SK-N-SH (cell line): Measurements from ENCODE around the gene CYS1. TPM values are rescaled to one million over a fixed set of nuclear protein-coding genes. Genes with fewer than 3 reads are reported as not detected.

Source experiments
- CTCF ChIA-PET: fragments of 300-600, 350-600 bp; formaldehyde crosslinking; extraction: SDS; loops from one replicate; lab custom pipeline; 2021; lab: Yijun Ruan, JAX
- POLR2A ChIA-PET: fragments of 350-600 bp; sonication (Branson Sonifier 250); formaldehyde crosslinking; extraction: SDS; loops from one replicate; lab custom pipeline; 2020; ENCODE audit warnings: antibody characterized with exemption, inconsistent platforms; lab: Yijun Ruan, JAX
- DNase-seq: peaks from one replicate; pipeline ENCODE4 v3.0.0; 2012
- H2AFZ ChIP-seq: fragments of 200-600 bp; sonication (generic); 2 replicates; pipeline ENCODE4 v1.8.1; 2016; ENCODE audit warnings: antibody characterized with exemption, mild to moderate bottlenecking, low read depth
- H3F3A ChIP-seq: fragments of 200-600 bp; sonication (generic); replicated peaks from 2 replicates; pipeline ENCODE3; 2016; ENCODE audit warnings: antibody characterized with exemption, mild to moderate bottlenecking; ENCODE audit not compliant: insufficient read depth
- H3K27ac ChIP-seq, 2 experiments: fragments of 200-500 bp in 1 of 2; fragments of 200-600 bp in 1 of 2; sonication (Bioruptor generic) in 1 of 2; sonication (generic), shearing (Covaris generic) in 1 of 2; 2 replicates each; pipeline versions ENCODE4 v1.5.1 to v1.6.1; 2014 to 2016; ENCODE audit warnings: low read depth in 2 of 2, inconsistent platforms in 1 of 2, low read length in 1 of 2, mild to moderate bottlenecking in 1 of 2, mixed read lengths in 1 of 2
- H3K27me3 ChIP-seq: fragments of 200-600 bp; sonication (generic), shearing (Covaris generic); 2 replicates; pipeline ENCODE4 v1.6.1; 2016; ENCODE audit warnings: mixed run types; ENCODE audit not compliant: insufficient read depth
- H3K36me3 ChIP-seq, 2 experiments: fragments of 200-500 bp in 1 of 2; fragments of 200-600 bp in 1 of 2; sonication (Bioruptor generic) in 1 of 2; sonication (generic) in 1 of 2; replicated peaks in 1 of 2; 2 replicates each; pipeline versions ENCODE3 to v1.5.1; 2014 to 2016; ENCODE audit warnings: low read length in 1 of 2, mild to moderate bottlenecking in 1 of 2; ENCODE audit not compliant: insufficient read depth in 2 of 2, control insufficient read depth in 1 of 2
- H3K4me1 ChIP-seq, 2 experiments: fragments of 200-500 bp in 1 of 2; fragments of 200-600 bp in 1 of 2; sonication (Bioruptor generic) in 1 of 2; sonication (generic), shearing (Covaris generic) in 1 of 2; 2 replicates each; pipeline versions ENCODE4 v1.5.1 to v1.6.1; 2014 to 2016; ENCODE audit warnings: low read depth in 1 of 2, low read length in 1 of 2, mixed run types in 1 of 2; ENCODE audit not compliant: insufficient read depth in 2 of 2, control insufficient read depth in 1 of 2
- H3K4me2 ChIP-seq: fragments of 200-600 bp; sonication (generic), shearing (Covaris generic); 2 replicates; pipeline ENCODE4 v1.6.1; 2017; ENCODE audit warnings: mixed run types
- H3K4me3 ChIP-seq, 2 experiments: fragments of 200-500 bp in 1 of 2; fragments of 200-600 bp in 1 of 2; sonication (Bioruptor generic) in 1 of 2; sonication (generic), shearing (Covaris generic) in 1 of 2; 2 replicates each; pipeline versions ENCODE4 v1.5.1 to v1.8.1; 2014 to 2016; ENCODE audit warnings: low read depth in 2 of 2, inconsistent platforms in 1 of 2, low read length in 1 of 2, mild to moderate bottlenecking in 1 of 2, mixed read lengths in 1 of 2, moderate library complexity in 1 of 2
- H3K79me2 ChIP-seq: fragments of 200-600 bp; sonication (generic); 2 replicates; pipeline ENCODE4 v1.8.1; 2017; ENCODE audit warnings: mild to moderate bottlenecking; ENCODE audit not compliant: insufficient read depth
- H3K9ac ChIP-seq: fragments of 200-600 bp; sonication (generic); 2 replicates; pipeline ENCODE4 v1.6.1; 2017; ENCODE audit warnings: mixed run types
- H3K9me2 ChIP-seq: fragments of 200-600 bp; sonication (generic); 2 replicates; pipeline ENCODE4 v1.6.1; 2017; ENCODE audit warnings: mixed run types
- H3K9me3 ChIP-seq: fragments of 200-600 bp; sonication (generic); 2 replicates; pipeline ENCODE4 v1.6.1; 2017; ENCODE audit warnings: mixed run types, mild to moderate bottlenecking, moderate library complexity
- H4K20me1 ChIP-seq: fragments of 200-600 bp; sonication (generic); 2 replicates; pipeline ENCODE4 v1.6.1; 2017; ENCODE audit warnings: mild to moderate bottlenecking, mixed run types; ENCODE audit not compliant: insufficient read depth
- EP300 ChIP-seq, 2 experiments: IDR thresholded peaks; 2 replicates each; pipeline versions ENCODE4 v1.4.0 to v1.6.1; 2012; ENCODE audit warnings: borderline replicate concordance in 1 of 2, low read depth in 1 of 2, low read length in 1 of 2
- EZH2phosphoT487 ChIP-seq: fragments of 200-600 bp; sonication (generic); IDR thresholded peaks from 2 replicates; pipeline ENCODE4 v1.6.1; 2017; ENCODE audit warnings: low read depth, mixed run types, mild to moderate bottlenecking, antibody characterized with exemption, moderate library complexity, borderline replicate concordance
- NFIC ChIP-seq: IDR thresholded peaks from 2 replicates; pipeline ENCODE4 v1.4.0; 2012; ENCODE audit warnings: borderline replicate concordance
- NRF1 ChIP-seq: IDR thresholded peaks from 2 replicates; pipeline ENCODE4 v1.6.1; 2012; ENCODE audit warnings: low read depth, mild to moderate bottlenecking, low read length
- PBX3 ChIP-seq: IDR thresholded peaks from 2 replicates; pipeline ENCODE4; 2012
- RCOR1 ChIP-seq: fragments of 150-350 bp; IDR thresholded peaks from 2 replicates; pipeline ENCODE4 v1.6.1; 2017; ENCODE audit warnings: antibody characterized with exemption, low read length
- TAF1 ChIP-seq: IDR thresholded peaks from 2 replicates; pipeline ENCODE4 v1.6.1; 2012; ENCODE audit warnings: low read depth, mild to moderate bottlenecking, low read length, moderate library complexity, borderline replicate concordance
- TCF12 ChIP-seq: IDR thresholded peaks from 2 replicates; pipeline ENCODE4 v1.4.0; 2012
- YY1 ChIP-seq: IDR thresholded peaks from 2 replicates; pipeline ENCODE4 v1.4.0; 2012; ENCODE audit warnings: low read depth, mild to moderate bottlenecking
- WGBS: methylation state at CpG from one replicate; pipeline ENCODE4 v1.1.6; 2017; ENCODE audit warnings: low lambda C conversion rate; 5-methylcytosine and 5-hydroxymethylcytosine counted together
- polyA plus RNA-seq, 3 experiments: library from polyadenylated mRNA; depleted of rRNA; stranded (reverse); fragments of >200 nt; gene quantifications; 2 replicates each; pipeline ENCODE4 v1.2.3, GENCODE V29; 2012
- small RNA-seq, 7 experiments: library from RNA; depleted of rRNA; stranded (forward); fragments of <200 nt; gene quantifications; one replicate each; pipeline ENCODE3, GENCODE V24; 2012
- TF ChIP-seq, protein P1 (sequence below): IDR thresholded peaks from 2 replicates; pipeline ENCODE4 v1.6.1; 2012; ENCODE audit warnings: mild to moderate bottlenecking, low read depth, low read length, moderate library complexity

Gene CYS1
- polyA plus RNA-seq, 1 of the 3 experiments (the other 2 are of a cell fraction): 1.2 TPM

DNA sequence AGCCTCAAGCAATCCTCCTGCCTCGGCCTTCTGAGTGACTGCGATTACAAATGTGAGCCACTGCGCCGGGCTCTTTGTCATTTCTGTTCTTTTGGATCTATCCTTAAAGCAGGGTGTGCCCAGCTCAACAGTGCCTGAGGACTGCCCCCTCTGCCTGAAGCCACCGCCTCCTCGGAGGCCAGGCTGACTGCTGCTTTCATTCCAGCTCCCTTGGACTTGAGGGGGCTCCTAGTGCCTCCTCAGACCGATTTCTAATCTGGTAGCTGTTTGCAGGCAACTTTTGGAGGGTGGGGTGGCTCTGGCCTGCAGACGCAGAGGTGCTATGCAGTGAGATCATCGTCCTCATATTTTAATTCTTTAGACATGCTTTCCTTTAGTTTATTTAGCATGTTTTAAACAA lies 72.8 kb downstream of the CYS1 start:
- WGBS: 83% methylated on average over 9 of the region's 9 CpGs
- no peak for DNase-seq
- Histone ChIP-seq H4K20me1 (no peaks in the 10 kb centered on the region), H3K4me2 (no peak overlapping the region), H2AFZ (no peak overlapping the region; the same call in 1 of the 2 replicates), H3K4me3 (no peak overlapping the region), H3K79me2 (no peaks in the 10 kb centered on the region), H3K27ac (peak overlapping the region in 1 of 2 experiments; percentile 90; a peak in 2 of 4 replicates), H3K27me3 (no peaks in the 10 kb centered on the region), H3K36me3 (no peaks in the 10 kb centered on the region), H3F3A (peaks cover 5% of the 10 kb centered on the region), H3K9me3 (no peaks in the 10 kb centered on the region), H3K9ac (no peak overlapping the region), H3K4me1 (peaks cover 6 to 73% of the 10 kb centered on the region in 2 experiments; a peak in 3 of 4 replicates), H3K9me2 (no peaks in the 10 kb centered on the region)
- TF ChIP-seq NRF1 (no peak), TCF12 (no peak), RCOR1 (no peak), YY1 (no peak), EZH2phosphoT487 (no peak), NFIC (no peak), PBX3 (no peak), EP300 (IDR thresholded peaks at IDR 0.05; ENCODE audit: borderline replicate concordance in 1 of 2, low read depth in 1 of 2, low read length in 1 of 2) (no peak), TAF1 (no peak)
- TF ChIP-seq, protein P1, sequence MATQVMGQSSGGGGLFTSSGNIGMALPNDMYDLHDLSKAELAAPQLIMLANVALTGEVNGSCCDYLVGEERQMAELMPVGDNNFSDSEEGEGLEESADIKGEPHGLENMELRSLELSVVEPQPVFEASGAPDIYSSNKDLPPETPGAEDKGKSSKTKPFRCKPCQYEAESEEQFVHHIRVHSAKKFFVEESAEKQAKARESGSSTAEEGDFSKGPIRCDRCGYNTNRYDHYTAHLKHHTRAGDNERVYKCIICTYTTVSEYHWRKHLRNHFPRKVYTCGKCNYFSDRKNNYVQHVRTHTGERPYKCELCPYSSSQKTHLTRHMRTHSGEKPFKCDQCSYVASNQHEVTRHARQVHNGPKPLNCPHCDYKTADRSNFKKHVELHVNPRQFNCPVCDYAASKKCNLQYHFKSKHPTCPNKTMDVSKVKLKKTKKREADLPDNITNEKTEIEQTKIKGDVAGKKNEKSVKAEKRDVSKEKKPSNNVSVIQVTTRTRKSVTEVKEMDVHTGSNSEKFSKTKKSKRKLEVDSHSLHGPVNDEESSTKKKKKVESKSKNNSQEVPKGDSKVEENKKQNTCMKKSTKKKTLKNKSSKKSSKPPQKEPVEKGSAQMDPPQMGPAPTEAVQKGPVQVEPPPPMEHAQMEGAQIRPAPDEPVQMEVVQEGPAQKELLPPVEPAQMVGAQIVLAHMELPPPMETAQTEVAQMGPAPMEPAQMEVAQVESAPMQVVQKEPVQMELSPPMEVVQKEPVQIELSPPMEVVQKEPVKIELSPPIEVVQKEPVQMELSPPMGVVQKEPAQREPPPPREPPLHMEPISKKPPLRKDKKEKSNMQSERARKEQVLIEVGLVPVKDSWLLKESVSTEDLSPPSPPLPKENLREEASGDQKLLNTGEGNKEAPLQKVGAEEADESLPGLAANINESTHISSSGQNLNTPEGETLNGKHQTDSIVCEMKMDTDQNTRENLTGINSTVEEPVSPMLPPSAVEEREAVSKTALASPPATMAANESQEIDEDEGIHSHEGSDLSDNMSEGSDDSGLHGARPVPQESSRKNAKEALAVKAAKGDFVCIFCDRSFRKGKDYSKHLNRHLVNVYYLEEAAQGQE: no peak
- ChIA-PET CTCF (interaction anchor here (1.3 to 5.9 kb wide), 3 partner anchors 23 to 194 kb away, joined by 5 to 58 read pairs (median 17); no protein-coding TSS in a partner anchor), POLR2A (no interaction called here)

Small RNAs within 50 kb of the gene (small RNA-seq; reads per million reads assigned to genes)
- gene RF00568: 0 reads per million in 7 experiments

Other genes with a start within 250 kb of the CYS1 start
- gene TAF1B, start 236.9 kb downstream of the CYS1 start, polyA plus RNA-seq (2012; rRNA removed): 7.8 and 8.3 TPM in 2 replicates
- 1.0 and 1.6 TPM in 2 replicates for gene GRHL1, start 128.7 kb downstream of the CYS1 start, polyA plus RNA-seq (2012; rRNA removed)
- gene KLF11, start 36.9 kb downstream of the CYS1 start, polyA plus RNA-seq (2012; rRNA removed): 9.5 TPM in 2 replicates
- 23.6 and 38.9 TPM in 2 replicates for gene RRM2, start 42.3 kb upstream of the CYS1 start, polyA plus RNA-seq (2012; rRNA removed)
- 34.6 and 77.0 TPM in 2 replicates for gene HPCAL1, start 222.5 kb upstream of the CYS1 start, polyA plus RNA-seq (2012; rRNA removed)